Omental fat pad (tissue), 4 donors: Measurements from ENCODE around the gene FBXL15. TPM values are rescaled to one million over a fixed set of nuclear protein-coding genes. Genes with fewer than 3 reads are reported as not detected.

ENCODE experiments used
- ATAC-seq: fragments of 150-250 bp; one replicate; pipeline ENCODE4 v1.9.1; 2016; ENCODE audit warnings: mild to moderate bottlenecking, moderate library complexity; ENCODE audit not compliant: low FRiP score
- DNase-seq: peaks from one replicate; pipeline ENCODE4 v3.0.0-alpha.2; 2019; ENCODE audit warnings: low spot score
- total RNA-seq, 4 donors: library from RNA; depleted of rRNA; stranded (reverse); fragments of >200 nt; gene quantifications; one replicate each; pipeline ENCODE4 v1.1.0, GENCODE V29; 2016
- TF ChIP-seq, protein P1 (sequence below), 3 donors: fragments of 450-650 bp; IDR thresholded peaks; one replicate each; pipeline ENCODE4 v1.5.1; 2016 to 2017; ENCODE audit warnings: antibody characterized with exemption in 3 of 3, mild to moderate bottlenecking in 3 of 3, moderate library complexity in 2 of 3

Gene FBXL15
- total RNA-seq, 4 donors from 2014 or later, result 11.7 to 16.8 (median 15.0) TPM

- TF ChIP-seq, protein P1, sequence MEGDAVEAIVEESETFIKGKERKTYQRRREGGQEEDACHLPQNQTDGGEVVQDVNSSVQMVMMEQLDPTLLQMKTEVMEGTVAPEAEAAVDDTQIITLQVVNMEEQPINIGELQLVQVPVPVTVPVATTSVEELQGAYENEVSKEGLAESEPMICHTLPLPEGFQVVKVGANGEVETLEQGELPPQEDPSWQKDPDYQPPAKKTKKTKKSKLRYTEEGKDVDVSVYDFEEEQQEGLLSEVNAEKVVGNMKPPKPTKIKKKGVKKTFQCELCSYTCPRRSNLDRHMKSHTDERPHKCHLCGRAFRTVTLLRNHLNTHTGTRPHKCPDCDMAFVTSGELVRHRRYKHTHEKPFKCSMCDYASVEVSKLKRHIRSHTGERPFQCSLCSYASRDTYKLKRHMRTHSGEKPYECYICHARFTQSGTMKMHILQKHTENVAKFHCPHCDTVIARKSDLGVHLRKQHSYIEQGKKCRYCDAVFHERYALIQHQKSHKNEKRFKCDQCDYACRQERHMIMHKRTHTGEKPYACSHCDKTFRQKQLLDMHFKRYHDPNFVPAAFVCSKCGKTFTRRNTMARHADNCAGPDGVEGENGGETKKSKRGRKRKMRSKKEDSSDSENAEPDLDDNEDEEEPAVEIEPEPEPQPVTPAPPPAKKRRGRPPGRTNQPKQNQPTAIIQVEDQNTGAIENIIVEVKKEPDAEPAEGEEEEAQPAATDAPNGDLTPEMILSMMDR (IDR thresholded peaks at IDR 0.05), result no peak
- ATAC-seq, result no peak
- no peak for DNase-seq
Observed at GRCh38 chr10:102401735-102402511, 18.7 kb upstream of the FBXL15 start.

DNA sequence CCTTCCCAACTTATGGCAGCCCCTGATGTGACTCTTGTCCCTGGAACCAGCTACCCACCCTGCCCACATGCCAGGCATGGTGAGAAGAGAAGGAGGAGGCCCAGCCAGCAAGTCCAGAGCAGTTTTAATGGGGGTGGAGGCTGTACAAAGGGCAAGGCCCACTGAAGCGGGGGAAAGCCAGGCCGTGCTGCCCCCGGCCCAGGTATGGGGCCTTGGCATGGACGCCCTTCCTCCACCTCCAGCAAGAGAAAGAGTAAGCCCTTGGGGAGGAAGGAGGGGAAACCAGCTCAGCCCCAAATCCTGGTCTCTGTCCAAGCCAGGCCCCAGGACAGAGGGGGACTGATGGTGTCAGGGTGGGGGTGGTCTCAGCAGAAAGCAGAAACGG, 18.1 kb upstream of the FBXL15 start:
- ATAC-seq, result no peak

DNA sequence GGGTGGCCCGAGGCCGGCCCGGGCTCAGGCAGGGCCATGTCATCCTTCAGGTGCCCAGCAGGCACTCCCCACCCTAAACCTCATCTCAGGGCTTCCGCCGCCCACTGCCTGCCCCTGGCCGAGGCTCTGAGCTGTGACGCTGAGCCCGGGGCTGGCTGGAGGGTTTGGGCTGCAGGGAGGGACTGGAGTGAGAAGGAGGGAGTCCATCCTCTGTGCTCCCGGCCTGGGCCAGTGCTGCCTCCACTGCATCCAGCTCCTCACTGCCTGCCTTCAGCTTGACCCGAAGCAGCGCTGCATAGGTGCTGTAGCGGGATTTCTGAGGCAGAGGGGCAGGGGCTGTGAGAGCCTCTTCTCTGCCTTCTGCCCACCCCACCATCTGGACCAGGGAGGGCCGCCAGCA, 17.5 kb upstream of the FBXL15 start:
- no peak for ATAC-seq
- TF ChIP-seq, protein P1 (IDR thresholded peaks at IDR 0.05), result no peak
- DNase-seq, result no peak

More for the DNA sequence above, 18.1 kb upstream of the FBXL15 start:
- TF ChIP-seq, protein P1 (IDR thresholded peaks at IDR 0.05), result no peak
- no peak for DNase-seq

GRCh38 chr10:102404361-102405107, 16.1 kb upstream of the FBXL15 start:
- TF ChIP-seq, protein P1 (IDR thresholded peaks at IDR 0.05), result no peak
- ATAC-seq (no peak), DNase-seq (no peak)

DNA sequence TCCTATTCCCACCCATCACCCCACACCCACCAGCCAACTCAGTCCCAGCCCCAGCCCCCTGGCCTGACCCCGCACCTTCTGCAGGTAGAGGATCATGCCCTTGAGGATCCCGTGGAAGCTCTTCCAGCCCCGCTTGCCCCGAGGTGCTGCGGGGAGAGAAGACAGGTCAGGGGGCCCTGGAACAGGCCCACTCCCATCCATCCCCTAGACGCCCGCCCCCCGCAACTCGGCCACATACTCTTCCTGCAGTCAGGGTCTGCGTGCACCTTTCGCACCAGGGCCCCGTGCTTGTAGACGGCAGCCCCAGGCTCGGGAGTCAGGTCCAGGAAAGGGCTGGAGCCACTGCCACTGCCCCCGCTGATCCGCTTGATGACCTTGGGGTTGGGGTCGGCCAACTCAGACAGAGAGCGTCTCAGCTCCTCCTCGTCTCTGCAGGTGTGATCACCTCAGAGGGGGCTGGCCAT, 15.5 kb upstream of the FBXL15 start:
- ATAC-seq (no peak), DNase-seq (no peak)
- TF ChIP-seq, protein P1 (IDR thresholded peaks at IDR 0.05), result no peak

DNA sequence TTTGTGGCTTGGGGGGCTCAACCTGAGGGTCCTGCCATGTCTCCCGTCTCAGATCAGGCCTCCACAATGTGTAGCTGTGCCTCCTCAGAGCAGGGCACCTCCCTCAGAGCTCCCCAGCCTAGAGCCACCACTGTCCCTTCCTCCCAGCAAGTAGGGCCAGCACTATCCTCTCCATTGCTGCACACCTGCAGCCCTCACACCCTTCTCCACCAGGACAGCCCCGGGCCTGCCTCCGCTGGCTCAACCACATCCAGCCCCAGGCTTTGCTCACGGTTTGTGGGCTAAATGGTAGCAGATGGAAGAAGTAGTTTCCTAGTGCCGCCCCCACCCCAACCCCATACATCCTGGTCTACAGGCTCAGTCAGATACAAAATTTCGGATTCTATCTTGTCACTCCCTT, 15.0 kb upstream of the FBXL15 start:
- DNase-seq, result no peak

More for the DNA sequence above, 15.0 kb upstream of the FBXL15 start:
- TF ChIP-seq, protein P1 (IDR thresholded peaks at IDR 0.05), result no peak
- no peak for ATAC-seq
